ENCODE measurements around the gene PRPF6. TPM values are rescaled to one million over a fixed set of nuclear protein-coding genes. Genes with fewer than 3 reads are reported as not detected.

The PRPF6 gene
- total RNA-seq, 1 donor from 2014 or later = 52.6 TPM

DNA sequence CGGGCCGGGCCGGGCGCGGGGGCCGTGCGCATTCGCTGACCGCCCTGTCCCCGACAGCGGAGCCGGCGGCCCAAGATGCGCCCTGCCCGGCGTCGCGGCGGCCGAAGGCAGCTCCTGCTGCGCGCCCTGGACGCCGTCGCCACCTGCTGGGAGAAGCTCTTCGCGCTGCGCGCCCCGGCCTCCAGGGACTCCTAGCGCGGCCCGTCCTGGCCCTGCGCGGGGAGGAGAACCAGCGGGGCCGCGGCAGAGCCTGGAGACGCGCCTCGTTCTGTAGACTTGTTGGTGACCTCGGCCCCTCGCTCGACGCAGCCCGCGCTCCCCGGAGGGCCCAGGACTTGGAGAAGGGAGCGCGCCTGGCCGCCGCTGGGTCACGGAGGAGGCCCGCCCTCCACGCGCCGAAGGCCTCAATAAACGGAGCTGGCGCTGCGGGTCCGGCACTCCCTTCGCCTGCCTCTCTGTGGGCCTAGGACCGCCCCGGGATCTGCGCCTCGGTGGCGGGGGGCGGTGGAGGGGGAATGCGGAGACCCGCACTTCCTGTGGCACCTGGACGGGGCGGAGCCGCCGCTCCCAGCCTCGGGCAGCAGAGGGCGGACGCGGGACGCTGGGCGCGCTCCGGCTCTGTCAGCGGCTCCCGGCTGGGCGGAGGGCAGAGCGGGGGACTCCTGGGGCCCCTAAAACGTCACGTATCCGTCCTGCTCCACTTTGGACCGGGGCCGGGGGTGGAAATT, 57.8 kb downstream of the PRPF6 start:
- Mint-ChIP-seq H3K4me1 (ENCODE audit: low read depth, unreplicated experiment) (peaks cover 7% of the 10 kb centered on the region), H3K36me3 (ENCODE audit: low read depth, unreplicated experiment) (peaks cover 4% of the 10 kb centered on the region), H3K9me3 (ENCODE audit: unreplicated experiment) (peaks cover 2% of the 10 kb centered on the region), H3K27me3 (ENCODE audit: low read depth, unreplicated experiment) (peaks cover 20% of the 10 kb centered on the region), H3K4me3 (ENCODE audit: unreplicated experiment) (peak overlapping the region; percentile 57), H3K27ac (ENCODE audit: unreplicated experiment) (no peak overlapping the region)
- no peak overlapping the region for H3K9ac ChIP-seq (ENCODE audit: low read length)
- H3K79me2 ChIP-seq (ENCODE audit: insufficient read depth, low read length) = no peaks in the 10 kb centered on the region
- DNase-seq (ENCODE audit: low read depth) = peak; percentile 69
- peak overlapping the region; percentile 39 for H3K4me3 ChIP-seq (ENCODE audit: insufficient read depth, low read depth, low read length)
- peaks cover 32% of the 10 kb centered on the region for H4K20me1 ChIP-seq (ENCODE audit: insufficient read depth, low read length)
- H3K4me2 ChIP-seq (ENCODE audit: low read length) = peak overlapping the region; percentile 80
- no peaks in the 10 kb centered on the region for H3K9me3 ChIP-seq (ENCODE audit: insufficient read depth, low read depth, low read length)
- no peak overlapping the region for H3K27ac ChIP-seq (ENCODE audit: low read depth, low read length)
- H3K4me1 ChIP-seq (ENCODE audit: insufficient read depth, low read length) = peaks cover 3% of the 10 kb centered on the region
- TF ChIP-seq, protein P1, sequence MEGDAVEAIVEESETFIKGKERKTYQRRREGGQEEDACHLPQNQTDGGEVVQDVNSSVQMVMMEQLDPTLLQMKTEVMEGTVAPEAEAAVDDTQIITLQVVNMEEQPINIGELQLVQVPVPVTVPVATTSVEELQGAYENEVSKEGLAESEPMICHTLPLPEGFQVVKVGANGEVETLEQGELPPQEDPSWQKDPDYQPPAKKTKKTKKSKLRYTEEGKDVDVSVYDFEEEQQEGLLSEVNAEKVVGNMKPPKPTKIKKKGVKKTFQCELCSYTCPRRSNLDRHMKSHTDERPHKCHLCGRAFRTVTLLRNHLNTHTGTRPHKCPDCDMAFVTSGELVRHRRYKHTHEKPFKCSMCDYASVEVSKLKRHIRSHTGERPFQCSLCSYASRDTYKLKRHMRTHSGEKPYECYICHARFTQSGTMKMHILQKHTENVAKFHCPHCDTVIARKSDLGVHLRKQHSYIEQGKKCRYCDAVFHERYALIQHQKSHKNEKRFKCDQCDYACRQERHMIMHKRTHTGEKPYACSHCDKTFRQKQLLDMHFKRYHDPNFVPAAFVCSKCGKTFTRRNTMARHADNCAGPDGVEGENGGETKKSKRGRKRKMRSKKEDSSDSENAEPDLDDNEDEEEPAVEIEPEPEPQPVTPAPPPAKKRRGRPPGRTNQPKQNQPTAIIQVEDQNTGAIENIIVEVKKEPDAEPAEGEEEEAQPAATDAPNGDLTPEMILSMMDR (IDR thresholded peaks at IDR 0.05; ENCODE audit: insufficient read depth, low read depth, low read length) = no peak
- no peak for TF ChIP-seq EZH2 (IDR thresholded peaks at IDR 0.05; ENCODE audit: insufficient read depth, low read length)
- FAIRE-seq = no peak
- no peaks in the 10 kb centered on the region for H3K36me3 ChIP-seq (ENCODE audit: insufficient read depth, low read length)
- H2AFZ ChIP-seq (ENCODE audit: low read depth, low read length) = peak overlapping the region; percentile 60
- peaks cover 39% of the 10 kb centered on the region for H3K27me3 ChIP-seq (ENCODE audit: insufficient read depth, low read length)

DNA sequence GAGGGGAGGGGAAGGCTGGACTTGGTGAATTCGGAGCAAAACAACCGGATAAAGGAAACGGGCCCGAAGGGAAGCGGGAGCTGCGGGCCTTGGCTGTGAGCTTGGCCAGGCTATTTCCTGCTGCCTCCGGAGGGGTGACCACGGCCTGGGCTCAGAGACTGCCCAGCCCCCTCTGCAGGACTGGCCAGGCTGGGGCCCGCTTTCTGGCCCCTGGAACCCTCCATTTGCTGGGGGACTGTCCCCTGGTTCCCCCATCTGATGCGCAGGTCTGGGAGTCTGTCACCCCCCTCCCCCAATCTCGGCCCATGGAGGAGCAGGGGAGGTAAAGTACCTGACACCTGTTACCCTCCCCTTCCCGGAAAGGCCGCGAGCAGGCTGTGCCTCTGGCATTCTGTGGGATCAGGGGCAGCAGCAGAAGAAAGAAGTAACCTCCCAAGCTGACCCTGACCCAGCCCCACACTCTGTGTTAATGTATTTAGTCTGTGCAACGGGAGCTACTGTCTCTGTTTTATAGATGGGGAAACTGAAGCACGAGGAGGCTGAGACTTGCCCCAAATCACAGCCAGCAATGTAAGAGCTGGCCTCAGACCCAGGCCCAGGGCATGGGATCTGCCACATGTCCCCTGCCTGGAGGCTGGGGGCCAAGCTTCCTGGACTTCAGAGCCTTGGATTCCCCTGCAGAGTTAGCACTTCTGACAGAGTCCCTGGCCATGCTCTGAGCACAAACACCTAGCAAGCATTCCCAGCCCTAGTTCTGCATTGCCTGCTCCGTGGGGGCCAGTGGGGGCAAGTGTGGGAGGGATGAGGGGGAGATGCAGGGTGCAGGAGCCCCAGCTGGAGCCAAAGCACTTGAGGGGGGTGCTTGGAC, 58.6 kb downstream of the PRPF6 start:
- Histone ChIP-seq H3K4me1 (ENCODE audit: insufficient read depth, low read length) (peaks cover 4% of the 10 kb centered on the region), H3K36me3 (ENCODE audit: insufficient read depth, low read length) (no peaks in the 10 kb centered on the region), H3K4me3 (ENCODE audit: insufficient read depth, low read depth, low read length) (peak overlapping the region; percentile 39), H3K79me2 (ENCODE audit: insufficient read depth, low read length) (no peaks in the 10 kb centered on the region), H3K27ac (ENCODE audit: low read depth, low read length) (no peak overlapping the region), H4K20me1 (ENCODE audit: insufficient read depth, low read length) (peaks cover 32% of the 10 kb centered on the region), H3K9ac (ENCODE audit: low read length) (no peak overlapping the region), H2AFZ (ENCODE audit: low read depth, low read length) (no peak overlapping the region), H3K4me2 (ENCODE audit: low read length) (peak overlapping the region; percentile 80), H3K27me3 (ENCODE audit: insufficient read depth, low read length) (peaks cover 42% of the 10 kb centered on the region), H3K9me3 (ENCODE audit: insufficient read depth, low read depth, low read length) (no peaks in the 10 kb centered on the region)
- H3K36me3 Mint-ChIP-seq (ENCODE audit: low read depth, unreplicated experiment) = peaks cover 1% of the 10 kb centered on the region
- H3K27ac Mint-ChIP-seq (ENCODE audit: unreplicated experiment) = no peak overlapping the region
- H3K4me3 Mint-ChIP-seq (ENCODE audit: unreplicated experiment) = peak overlapping the region; percentile 71
- peaks cover 26% of the 10 kb centered on the region for H3K27me3 Mint-ChIP-seq (ENCODE audit: low read depth, unreplicated experiment)
- peaks cover 2% of the 10 kb centered on the region for H3K9me3 Mint-ChIP-seq (ENCODE audit: unreplicated experiment)
- no peak for FAIRE-seq
- peaks cover 10% of the 10 kb centered on the region for H3K4me1 Mint-ChIP-seq (ENCODE audit: low read depth, unreplicated experiment)
- TF ChIP-seq EZH2 (IDR thresholded peaks at IDR 0.05; ENCODE audit: insufficient read depth, low read length) = peak; percentile 19
- TF ChIP-seq, protein P1 (IDR thresholded peaks at IDR 0.05; ENCODE audit: insufficient read depth, low read depth, low read length) = no peak
- DNase-seq (ENCODE audit: low read depth) = no peak
